Astrocyte of the cerebellum (primary cell): Measurements from ENCODE around the gene CALML3.

Source experiments
- DNase-seq: peaks from one replicate; pipeline ENCODE4 v3.0.0-alpha.2; 2011; ENCODE audit warnings: low read depth
- H3K4me3 ChIP-seq: 2 replicates; pipeline ENCODE4 v1.5.1; 2011; ENCODE audit warnings: mild to moderate bottlenecking, low read depth, low read length, moderate library complexity
- in situ Hi-C: cut with HindIII; loops from 2 replicates; pipeline ENCODE4 v1.10.0; 2017; ENCODE audit warnings: low sequenced_read_pairs
- TF ChIP-seq, protein P1 (sequence below): IDR thresholded peaks from 2 replicates; pipeline ENCODE4 v1.5.1; 2012; ENCODE audit warnings: low read length, low read depth, moderate library complexity, mild to moderate bottlenecking; ENCODE audit errors: missing control alignments

CALML3 gene

DNA sequence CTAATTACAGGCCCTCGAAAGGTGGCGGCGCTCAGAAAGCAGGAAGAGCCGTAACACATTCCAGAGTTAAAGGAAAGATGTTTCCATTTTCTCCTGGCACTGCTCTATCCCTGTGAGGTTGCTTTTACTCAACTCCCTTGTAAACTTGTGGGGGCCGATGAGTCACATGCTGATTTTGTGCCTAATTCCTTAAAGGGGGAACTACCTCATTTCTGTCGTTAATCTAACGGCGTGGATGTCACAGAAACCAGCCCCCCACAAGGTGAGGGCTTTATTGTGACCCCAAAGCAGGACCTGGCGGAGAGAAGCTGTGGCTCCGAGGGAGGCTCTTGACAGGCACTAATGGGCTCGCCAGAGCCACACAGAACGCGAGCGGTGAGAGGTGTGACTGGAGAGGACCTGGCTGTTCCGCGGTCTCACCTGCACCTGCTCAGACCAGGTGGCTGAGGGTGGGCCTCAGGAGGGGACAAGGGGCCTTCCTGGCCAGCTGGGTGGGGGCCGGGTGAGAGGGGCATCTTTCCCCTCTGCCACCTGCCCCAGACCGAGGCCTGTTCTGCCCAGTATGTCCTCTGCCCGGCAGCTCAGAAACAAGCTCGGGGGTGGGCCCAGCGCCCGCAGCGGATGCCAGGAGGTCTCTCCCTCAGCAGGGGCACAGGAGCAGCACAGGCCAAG, 50.9 kb downstream of the CALML3 start:
- no peak overlapping the region for H3K4me3 ChIP-seq
- in situ Hi-C loops: no loop called here
- DNase-seq: peak; percentile 49
- TF ChIP-seq, protein P1, sequence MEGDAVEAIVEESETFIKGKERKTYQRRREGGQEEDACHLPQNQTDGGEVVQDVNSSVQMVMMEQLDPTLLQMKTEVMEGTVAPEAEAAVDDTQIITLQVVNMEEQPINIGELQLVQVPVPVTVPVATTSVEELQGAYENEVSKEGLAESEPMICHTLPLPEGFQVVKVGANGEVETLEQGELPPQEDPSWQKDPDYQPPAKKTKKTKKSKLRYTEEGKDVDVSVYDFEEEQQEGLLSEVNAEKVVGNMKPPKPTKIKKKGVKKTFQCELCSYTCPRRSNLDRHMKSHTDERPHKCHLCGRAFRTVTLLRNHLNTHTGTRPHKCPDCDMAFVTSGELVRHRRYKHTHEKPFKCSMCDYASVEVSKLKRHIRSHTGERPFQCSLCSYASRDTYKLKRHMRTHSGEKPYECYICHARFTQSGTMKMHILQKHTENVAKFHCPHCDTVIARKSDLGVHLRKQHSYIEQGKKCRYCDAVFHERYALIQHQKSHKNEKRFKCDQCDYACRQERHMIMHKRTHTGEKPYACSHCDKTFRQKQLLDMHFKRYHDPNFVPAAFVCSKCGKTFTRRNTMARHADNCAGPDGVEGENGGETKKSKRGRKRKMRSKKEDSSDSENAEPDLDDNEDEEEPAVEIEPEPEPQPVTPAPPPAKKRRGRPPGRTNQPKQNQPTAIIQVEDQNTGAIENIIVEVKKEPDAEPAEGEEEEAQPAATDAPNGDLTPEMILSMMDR: no peak

DNA sequence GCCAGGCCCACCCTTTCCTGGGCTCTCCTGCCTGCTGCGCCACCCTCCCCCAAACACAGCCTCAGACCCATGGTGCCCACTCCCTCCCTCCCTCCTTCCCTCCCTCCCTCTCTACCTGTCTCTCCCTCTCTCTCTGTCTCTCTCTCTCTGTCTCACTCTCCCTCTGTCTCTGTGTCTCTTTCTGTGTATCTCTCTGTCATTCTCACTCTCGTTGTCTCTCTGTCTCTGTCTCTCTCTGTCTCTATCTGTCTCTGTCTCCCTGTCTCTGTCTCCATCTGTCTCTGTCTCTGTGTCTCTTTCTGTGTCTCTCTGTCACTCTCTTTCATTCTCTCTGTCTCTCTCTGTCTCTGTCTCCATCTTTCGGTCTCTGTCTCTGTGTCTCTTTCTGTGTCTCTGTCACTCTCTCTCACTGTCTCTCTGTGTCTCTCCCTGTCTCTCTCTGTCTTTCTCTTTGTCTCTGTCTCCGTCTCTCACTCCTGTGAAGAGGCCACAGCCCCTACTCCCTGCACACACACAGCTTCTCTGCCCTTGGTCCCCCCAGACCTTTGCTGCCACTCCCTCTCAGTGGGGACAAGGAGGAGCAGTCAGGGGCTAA, 51.5 kb downstream of the CALML3 start:
- TF ChIP-seq, protein P1: no peak
- H3K4me3 ChIP-seq: no peak overlapping the region
- DNase-seq: no peak
- in situ Hi-C loops: no loop called here
